ENCODE data around the gene TKT. TPM values are rescaled to one million over a fixed set of nuclear protein-coding genes. Genes with fewer than 3 reads are reported as not detected.

The TKT gene
- total and polyA plus RNA-seq, 2 of the 8 experiments (the other 6 are each of a cell fraction or from before 2014, with no cell fraction given): 418 to 986 TPM

DNA sequence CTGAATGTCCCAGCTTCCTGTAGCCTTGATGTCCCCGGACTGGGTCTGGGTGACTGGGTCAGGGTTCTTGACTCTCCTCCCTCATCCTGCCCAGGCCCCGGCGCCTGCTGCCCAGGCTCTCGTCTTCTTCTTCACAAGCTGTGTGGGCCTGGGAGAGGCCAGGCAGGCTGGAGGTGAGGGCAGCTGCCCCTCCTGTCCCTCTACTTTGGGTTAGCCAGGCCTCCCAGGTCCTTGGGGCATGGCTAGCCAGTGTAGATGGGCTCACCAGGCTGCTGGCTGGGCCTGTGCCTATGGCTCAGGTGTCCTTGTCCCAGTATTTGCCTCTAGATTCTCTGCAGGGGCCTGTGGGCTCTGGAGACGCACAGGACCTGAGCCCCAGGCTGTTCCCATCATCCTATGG, 31.8 kb downstream of the TKT start:
- ChIA-PET POLR2A (ENCODE audit: partially characterized antibody) (interaction anchor here (1.2 to 28.5 kb wide), 8 partner anchors 10 to 269 kb away, joined by 3 to 449 read pairs (median 6); partner anchors contain the start of gene TKT), CTCF (ENCODE audit: partially characterized antibody) (interaction anchor here (0.9 to 6.6 kb wide), 5 partner anchors 11 to 111 kb away, joined by 3 to 68 read pairs (median 6); no protein-coding TSS in a partner anchor)
- H2BK15ac ChIP-seq (ENCODE audit: low read length): no peak overlapping the region
- no peak overlapping the region for H3K27ac ChIP-seq (ENCODE audit: low read depth, low read length)
- H3K23me2 ChIP-seq (ENCODE audit: low read depth, low read length): no peaks in the 10 kb centered on the region
- H3K18ac ChIP-seq (ENCODE audit: extremely low read depth, low read length): no peak overlapping the region
- H3K9ac ChIP-seq (replicated peaks in 1 of 4; ENCODE audit: extremely low read depth in 1 of 4, low read depth in 3 of 4, low read length in 3 of 4): no peak overlapping the region
- no peaks in the 10 kb centered on the region; a peak in 1 of 4 replicates for H3K79me2 ChIP-seq (ENCODE audit: control insufficient read depth in 1 of 2, insufficient read depth in 2 of 2, low read length in 2 of 2)
- H3K4me1 ChIP-seq (replicated peaks in 1 of 4; ENCODE audit: control insufficient read depth in 3 of 4, insufficient read depth in 4 of 4, low read length in 3 of 4): peaks cover 0 to 2% (median 0%) of the 10 kb centered on the region in 4 experiments; a peak in 1 of 7 replicates
- no peak overlapping the region for H2BK12ac ChIP-seq (ENCODE audit: low read depth, low read length)
- no peak overlapping the region for H4K5ac ChIP-seq (ENCODE audit: insufficient read length, low read depth, low read length)
- no peak overlapping the region for H3K14ac ChIP-seq (ENCODE audit: insufficient read length)
- no peak overlapping the region for H2BK120ac ChIP-seq (replicated peaks; ENCODE audit: low read depth, low read length)
- H2AK5ac ChIP-seq (ENCODE audit: low read depth, low read length): no peak overlapping the region
- H3K36me3 ChIP-seq (ENCODE audit: control insufficient read depth in 2 of 4, insufficient read depth in 4 of 4, low read length in 3 of 4): peaks cover 42 to 59% (median 56%) of the 10 kb centered on the region in 4 experiments
- peaks cover 11 to 37% of the 10 kb centered on the region in 2 experiments for H4K20me1 ChIP-seq (replicated peaks in 1 of 2; ENCODE audit: control insufficient read depth in 1 of 2, insufficient read depth in 2 of 2, low read length in 2 of 2)
- no peaks in the 10 kb centered on the region for H3K27me3 ChIP-seq (replicated peaks in 1 of 4; ENCODE audit: control insufficient read depth in 3 of 4, extremely low read depth in 1 of 4, insufficient read depth in 3 of 4, low read length in 3 of 4)
- no peak overlapping the region for H3K4me2 ChIP-seq (ENCODE audit: insufficient read depth in 1 of 2, low read depth in 2 of 2, low read length in 2 of 2)
- no peak overlapping the region for H3K56ac ChIP-seq (replicated peaks; ENCODE audit: insufficient read length, low read depth, low read length)
- H3K4ac ChIP-seq (replicated peaks; ENCODE audit: insufficient read length, low read depth, low read length): no peak overlapping the region
- DNase-seq (ENCODE audit: low read depth in 1 of 2, low spot score in 2 of 2) (no peak), FAIRE-seq (no peak)
- H3K4me3 ChIP-seq (ENCODE audit: extremely low read depth in 1 of 4, insufficient read depth in 2 of 4, low read depth in 3 of 4, low read length in 4 of 4): no peak overlapping the region
- H3K9me3 ChIP-seq (ENCODE audit: insufficient read depth in 2 of 2, low read depth in 1 of 2, low read length in 1 of 2): no peaks in the 10 kb centered on the region
- no peak overlapping the region for H4K91ac ChIP-seq (replicated peaks; ENCODE audit: insufficient read length, low read length)
- no peak overlapping the region for H2BK20ac ChIP-seq (ENCODE audit: low read length)
- no peak overlapping the region for H3K23ac ChIP-seq (ENCODE audit: insufficient read length)
- 100% methylated on average over 5 of the region's 5 CpGs; no CpG with 5 or more reads in 1 of the 2 experiments for WGBS, 2 experiments (ENCODE audit: extremely low coverage in 1 of 2, insufficient coverage in 1 of 2, insufficient read length in 1 of 2, insufficient replicate concordance in 2 of 2, low coverage in 1 of 2, low lambda C conversion rate in 2 of 2, missing lambda C conversion rate in 1 of 2)
- H2AFZ ChIP-seq (ENCODE audit: low read length): no peak overlapping the region
- no peak overlapping the region for H4K8ac ChIP-seq (ENCODE audit: extremely low read depth, insufficient read depth, low read length)
- 0 out of 2 replicates have a peak overlapping the region, but pooled peaks have one; percentile 24 for H2BK5ac ChIP-seq (ENCODE audit: low read depth, low read length)
- no peaks in the 10 kb centered on the region; the same call in 1 of the 2 replicates for H3K79me1 ChIP-seq (ENCODE audit: low read depth, low read length)
- TF ChIP-seq BACH1 (IDR thresholded peaks at IDR 0.05; ENCODE audit: low read length) (no peak), KDM5A (IDR thresholded peaks at IDR 0.05; ENCODE audit: low read length) (no peak), RXRA (IDR thresholded peaks at IDR 0.05; ENCODE audit: insufficient read depth, low read depth, low read length) (no peak), JUND (IDR thresholded peaks at IDR 0.05; ENCODE audit: low read length) (no peak), POU5F1 (IDR thresholded peaks at IDR 0.05; ENCODE audit: low read depth, low read length) (no peak), MAFK (IDR thresholded peaks at IDR 0.05; ENCODE audit: low read depth, low read length) (no peak), CTBP2 (IDR thresholded peaks at IDR 0.05; ENCODE audit: borderline replicate concordance, insufficient read depth, insufficient read length, low read length) (no peak), FOSL1 (IDR thresholded peaks at IDR 0.05; ENCODE audit: insufficient read depth, low read depth, low read length) (no peak), NRF1 (IDR thresholded peaks at IDR 0.05; ENCODE audit: low read depth, low read length) (no peak), EZH2 (IDR thresholded peaks at IDR 0.05; ENCODE audit: low read depth, low read length, severe bottlenecking) (no peak), CHD1 (IDR thresholded peaks at IDR 0.05; ENCODE audit: low read depth, low read length) (no peak), CEBPB (IDR thresholded peaks at IDR 0.05; ENCODE audit: low read depth, low read length) (no peak), SP2 (IDR thresholded peaks at IDR 0.05; ENCODE audit: low read length) (no peak), BCL11A (IDR thresholded peaks at IDR 0.05; ENCODE audit: low read depth in 2 of 2, low read length in 2 of 2) (no peak)

Measured in H1 (cell line).